Measurements from ENCODE around the gene CDH13.

DNA sequence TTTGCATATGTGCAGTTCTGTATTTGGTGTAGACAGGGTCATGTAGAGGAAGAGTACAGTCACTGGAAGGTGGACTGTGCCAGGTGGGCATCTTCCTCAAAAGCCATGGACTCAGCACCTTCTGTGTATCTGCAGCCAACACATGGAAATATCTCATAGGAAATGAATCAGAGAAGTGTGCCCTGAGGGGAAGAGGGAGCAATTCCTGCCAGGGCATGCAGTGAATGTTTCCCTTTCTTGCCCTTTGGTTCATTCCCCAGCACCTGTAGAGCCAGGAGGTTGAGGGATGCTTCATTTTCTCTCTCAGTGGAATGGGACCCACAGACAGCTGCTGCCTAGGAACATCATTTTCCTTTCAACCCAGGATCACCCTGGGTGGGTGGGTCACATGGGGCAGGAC, 1034.9 kb downstream of the CDH13 start:
- no peak for TF ChIP-seq CTCF (IDR thresholded peaks at IDR 0.05)
- no peak for TF ChIP-seq POLR2A (IDR thresholded peaks at IDR 0.05; ENCODE audit: low read length)
- TF ChIP-seq, protein P1, sequence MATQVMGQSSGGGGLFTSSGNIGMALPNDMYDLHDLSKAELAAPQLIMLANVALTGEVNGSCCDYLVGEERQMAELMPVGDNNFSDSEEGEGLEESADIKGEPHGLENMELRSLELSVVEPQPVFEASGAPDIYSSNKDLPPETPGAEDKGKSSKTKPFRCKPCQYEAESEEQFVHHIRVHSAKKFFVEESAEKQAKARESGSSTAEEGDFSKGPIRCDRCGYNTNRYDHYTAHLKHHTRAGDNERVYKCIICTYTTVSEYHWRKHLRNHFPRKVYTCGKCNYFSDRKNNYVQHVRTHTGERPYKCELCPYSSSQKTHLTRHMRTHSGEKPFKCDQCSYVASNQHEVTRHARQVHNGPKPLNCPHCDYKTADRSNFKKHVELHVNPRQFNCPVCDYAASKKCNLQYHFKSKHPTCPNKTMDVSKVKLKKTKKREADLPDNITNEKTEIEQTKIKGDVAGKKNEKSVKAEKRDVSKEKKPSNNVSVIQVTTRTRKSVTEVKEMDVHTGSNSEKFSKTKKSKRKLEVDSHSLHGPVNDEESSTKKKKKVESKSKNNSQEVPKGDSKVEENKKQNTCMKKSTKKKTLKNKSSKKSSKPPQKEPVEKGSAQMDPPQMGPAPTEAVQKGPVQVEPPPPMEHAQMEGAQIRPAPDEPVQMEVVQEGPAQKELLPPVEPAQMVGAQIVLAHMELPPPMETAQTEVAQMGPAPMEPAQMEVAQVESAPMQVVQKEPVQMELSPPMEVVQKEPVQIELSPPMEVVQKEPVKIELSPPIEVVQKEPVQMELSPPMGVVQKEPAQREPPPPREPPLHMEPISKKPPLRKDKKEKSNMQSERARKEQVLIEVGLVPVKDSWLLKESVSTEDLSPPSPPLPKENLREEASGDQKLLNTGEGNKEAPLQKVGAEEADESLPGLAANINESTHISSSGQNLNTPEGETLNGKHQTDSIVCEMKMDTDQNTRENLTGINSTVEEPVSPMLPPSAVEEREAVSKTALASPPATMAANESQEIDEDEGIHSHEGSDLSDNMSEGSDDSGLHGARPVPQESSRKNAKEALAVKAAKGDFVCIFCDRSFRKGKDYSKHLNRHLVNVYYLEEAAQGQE (IDR thresholded peaks at IDR 0.05) = no peak
- no peak for TF ChIP-seq RCOR1 (IDR thresholded peaks at IDR 0.05; ENCODE audit: low read depth, low read length)
- TF ChIP-seq CEBPB (IDR thresholded peaks at IDR 0.05) = no peak
- TF ChIP-seq JUNB (IDR thresholded peaks at IDR 0.05) = no peak
- no peak for TF ChIP-seq POLR2AphosphoS2 (conservative IDR thresholded peaks at IDR 0.05; ENCODE audit: low read length)
- TF ChIP-seq KDM1A (IDR thresholded peaks at IDR 0.05; ENCODE audit: low read depth) = no peak
- TF ChIP-seq NFE2L2 (conservative IDR thresholded peaks at IDR 0.05; ENCODE audit: low read length) = no peak
- no peak for TF ChIP-seq HES2 (IDR thresholded peaks at IDR 0.05)
- TF ChIP-seq SREBF2 (IDR thresholded peaks at IDR 0.05) = no peak
- TF ChIP-seq, protein P2, sequence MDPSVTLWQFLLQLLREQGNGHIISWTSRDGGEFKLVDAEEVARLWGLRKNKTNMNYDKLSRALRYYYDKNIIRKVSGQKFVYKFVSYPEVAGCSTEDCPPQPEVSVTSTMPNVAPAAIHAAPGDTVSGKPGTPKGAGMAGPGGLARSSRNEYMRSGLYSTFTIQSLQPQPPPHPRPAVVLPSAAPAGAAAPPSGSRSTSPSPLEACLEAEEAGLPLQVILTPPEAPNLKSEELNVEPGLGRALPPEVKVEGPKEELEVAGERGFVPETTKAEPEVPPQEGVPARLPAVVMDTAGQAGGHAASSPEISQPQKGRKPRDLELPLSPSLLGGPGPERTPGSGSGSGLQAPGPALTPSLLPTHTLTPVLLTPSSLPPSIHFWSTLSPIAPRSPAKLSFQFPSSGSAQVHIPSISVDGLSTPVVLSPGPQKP (IDR thresholded peaks at IDR 0.05; ENCODE audit: low read depth, low read length) = no peak
- no peak for TF ChIP-seq JUN (IDR thresholded peaks at IDR 0.05)
